Fibroblast of lung (primary cell): ENCODE data around the gene TMBIM4. TPM values are rescaled to one million over a fixed set of nuclear protein-coding genes. Genes with fewer than 3 reads are reported as not detected.

Source experiments
- DNase-seq, 2 donors: peaks; one replicate each; pipeline versions ENCODE4 v3.0.0 to v3.0.0-alpha.2; 2010; ENCODE audit warnings: low read depth in 2 of 2
- H2AFZ ChIP-seq: 2 replicates; pipeline ENCODE4 v1.5.1; 2012; ENCODE audit warnings: low read length, control low read depth, inconsistent platforms
- H3K27ac ChIP-seq: 2 replicates; pipeline ENCODE4 v1.5.1; 2011; ENCODE audit warnings: low read length, control low read depth; ENCODE audit not compliant: insufficient read depth
- H3K27me3 ChIP-seq: 2 replicates; pipeline ENCODE4 v1.5.1; 2011; ENCODE audit warnings: mild to moderate bottlenecking, low read length; ENCODE audit not compliant: control insufficient read depth, insufficient read depth
- H3K36me3 ChIP-seq: 2 replicates; pipeline ENCODE4 v1.5.1; 2011; ENCODE audit warnings: low read length; ENCODE audit not compliant: control insufficient read depth, insufficient read depth
- H3K4me1 ChIP-seq: 2 replicates; pipeline ENCODE4 v1.5.1; 2011; ENCODE audit warnings: low read length; ENCODE audit not compliant: control insufficient read depth, insufficient read depth; ENCODE audit errors: extremely low read depth
- H3K4me2 ChIP-seq: 2 replicates; pipeline ENCODE4 v1.5.1; 2011; ENCODE audit warnings: low read length, control low read depth; ENCODE audit not compliant: insufficient read depth; ENCODE audit errors: extremely low read depth
- H3K4me3 ChIP-seq, 4 experiments: fragments of 200-600 bp in 1 of 4; sonication (generic) in 1 of 4; replicated peaks in 1 of 4; 2 replicates each; pipeline ENCODE4 v1.5.1; 2011 to 2016; ENCODE audit warnings: low read length in 4 of 4, low read depth in 3 of 4, mild to moderate bottlenecking in 3 of 4, control low read depth in 2 of 4, inconsistent platforms in 1 of 4, mixed read lengths in 1 of 4; ENCODE audit not compliant: insufficient read depth in 1 of 4; ENCODE audit errors: control extremely low read depth in 1 of 4
- H3K79me2 ChIP-seq: 2 replicates; pipeline ENCODE4 v1.5.1; 2012; ENCODE audit warnings: mild to moderate bottlenecking, low read length, inconsistent platforms; ENCODE audit not compliant: control insufficient read depth, insufficient read depth
- H3K9ac ChIP-seq: 2 replicates; pipeline ENCODE4 v1.5.1; 2011; ENCODE audit warnings: mild to moderate bottlenecking, low read length, control low read depth; ENCODE audit not compliant: insufficient read depth
- H3K9me3 ChIP-seq: 2 replicates; pipeline ENCODE4 v1.5.1; 2012; ENCODE audit warnings: low read depth, low read length; ENCODE audit not compliant: control insufficient read depth, insufficient read depth
- H4K20me1 ChIP-seq: 2 replicates; pipeline ENCODE4 v1.5.1; 2011; ENCODE audit warnings: low read length; ENCODE audit not compliant: control insufficient read depth, insufficient read depth; ENCODE audit errors: extremely low read depth
- EZH2 ChIP-seq: IDR thresholded peaks from 2 replicates; pipeline ENCODE4 v1.5.1; 2012; ENCODE audit warnings: low read length, control low read depth, mild to moderate bottlenecking; ENCODE audit errors: missing control alignments
- polyA plus RNA-seq, 2 donors: library from polyadenylated mRNA; depleted of rRNA in 1 of 2; stranded (reverse) in 1 of 2; unstranded in 1 of 2; fragments of >200 nt; gene quantifications; 2 replicates each; pipeline ENCODE4 v1.2.1, GENCODE V29; 2011 to 2012; ENCODE audit warnings: missing spikeins in 1 of 2
- total RNA-seq: library from RNA; depleted of rRNA; stranded (reverse); fragments of >200 nt; gene quantifications from 2 replicates; pipeline ENCODE4 v1.2.1, GENCODE V29; 2014
- TF ChIP-seq, protein P1 (sequence below), 2 donors: IDR thresholded peaks in 1 of 2; conservative IDR thresholded peaks in 1 of 2; 1 replicate in 1 of 2; 2 replicates in 1 of 2; pipeline ENCODE4 v1.5.1; 2011 to 2012; ENCODE audit warnings: low read length in 2 of 2, control low read depth in 1 of 2, inconsistent platforms in 1 of 2, low read depth in 1 of 2, mild to moderate bottlenecking in 1 of 2

TMBIM4 gene
- total and polyA plus RNA-seq, 2 donors (not counting 1 experiment from before 2014, with no cell fraction given), result 69.2 to 140 TPM

DNA sequence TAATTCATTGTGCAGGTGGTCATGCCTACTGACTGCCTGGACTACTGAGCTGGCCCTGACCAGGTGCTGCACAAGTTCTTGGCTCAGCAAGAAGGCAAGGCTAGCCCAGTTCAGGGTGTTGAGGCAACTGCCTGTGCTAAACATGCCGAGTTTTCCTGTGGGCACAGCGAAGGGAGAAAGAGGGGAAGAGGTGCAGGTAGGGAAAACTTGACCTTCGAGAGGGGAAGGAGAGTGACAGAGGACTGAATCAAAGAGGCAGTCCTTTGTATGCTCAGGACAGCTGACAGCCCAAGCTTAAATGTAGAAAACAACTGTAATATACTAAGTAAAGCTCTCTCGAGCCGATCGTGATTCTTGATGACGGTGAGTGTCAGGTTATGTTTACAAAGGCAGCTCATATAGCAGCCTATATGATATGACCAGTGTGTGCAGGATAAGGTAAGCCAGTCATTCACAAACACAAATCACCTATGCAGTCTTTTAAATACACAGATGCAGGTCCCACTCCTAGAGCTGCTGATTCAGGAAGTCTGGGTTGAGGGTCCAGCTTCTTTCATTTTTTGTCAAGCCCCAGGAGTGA lies 21.8 kb upstream of the TMBIM4 start:
- no peak for TF ChIP-seq EZH2
- TF ChIP-seq, protein P1, sequence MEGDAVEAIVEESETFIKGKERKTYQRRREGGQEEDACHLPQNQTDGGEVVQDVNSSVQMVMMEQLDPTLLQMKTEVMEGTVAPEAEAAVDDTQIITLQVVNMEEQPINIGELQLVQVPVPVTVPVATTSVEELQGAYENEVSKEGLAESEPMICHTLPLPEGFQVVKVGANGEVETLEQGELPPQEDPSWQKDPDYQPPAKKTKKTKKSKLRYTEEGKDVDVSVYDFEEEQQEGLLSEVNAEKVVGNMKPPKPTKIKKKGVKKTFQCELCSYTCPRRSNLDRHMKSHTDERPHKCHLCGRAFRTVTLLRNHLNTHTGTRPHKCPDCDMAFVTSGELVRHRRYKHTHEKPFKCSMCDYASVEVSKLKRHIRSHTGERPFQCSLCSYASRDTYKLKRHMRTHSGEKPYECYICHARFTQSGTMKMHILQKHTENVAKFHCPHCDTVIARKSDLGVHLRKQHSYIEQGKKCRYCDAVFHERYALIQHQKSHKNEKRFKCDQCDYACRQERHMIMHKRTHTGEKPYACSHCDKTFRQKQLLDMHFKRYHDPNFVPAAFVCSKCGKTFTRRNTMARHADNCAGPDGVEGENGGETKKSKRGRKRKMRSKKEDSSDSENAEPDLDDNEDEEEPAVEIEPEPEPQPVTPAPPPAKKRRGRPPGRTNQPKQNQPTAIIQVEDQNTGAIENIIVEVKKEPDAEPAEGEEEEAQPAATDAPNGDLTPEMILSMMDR (conservative IDR thresholded peaks at IDR 0.05 in 1 of 2, IDR thresholded peaks at IDR 0.05 in 1 of 2; ENCODE audit: low read depth in 1 of 2, low read length in 2 of 2), result no peak

DNA sequence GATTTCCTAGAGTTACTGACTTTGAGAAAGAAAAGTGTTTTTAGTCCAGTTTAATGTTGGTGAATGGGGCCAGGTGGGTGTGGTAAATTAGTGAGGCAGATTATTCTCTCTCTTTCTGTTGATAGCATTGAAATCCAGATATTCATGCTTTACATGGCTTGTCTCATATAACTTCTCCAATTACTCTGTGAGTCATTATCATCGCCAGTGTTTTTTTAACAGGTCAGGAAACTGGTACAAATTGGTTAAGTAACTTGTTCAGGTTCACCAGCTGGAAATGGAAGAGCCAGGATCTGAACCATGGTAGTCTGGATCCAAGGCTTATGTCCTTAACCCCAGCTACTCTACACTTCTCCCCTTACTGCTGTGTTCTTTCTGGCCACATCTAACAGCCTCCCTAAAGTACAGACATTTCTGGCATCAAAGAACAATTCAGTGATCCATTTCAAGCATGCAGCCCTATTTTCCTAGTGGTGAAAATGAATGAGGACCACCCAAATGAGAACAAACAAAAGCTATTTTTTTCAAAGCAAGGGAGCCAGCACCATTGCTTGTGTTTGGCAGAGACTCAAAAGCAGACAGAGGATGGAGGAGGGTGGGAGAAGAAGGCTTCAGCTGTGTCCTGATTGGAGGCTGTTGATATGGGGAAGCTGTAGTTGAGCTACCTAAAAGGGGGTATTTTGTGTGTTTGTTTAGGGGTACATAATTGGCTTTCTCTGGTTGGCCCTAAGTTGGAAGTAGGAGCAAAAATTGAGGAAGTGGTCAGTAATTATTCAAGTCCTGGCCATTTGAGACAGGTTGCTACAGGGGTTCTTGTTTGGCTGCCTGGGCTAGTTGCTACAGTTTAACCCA lies 20.9 kb upstream of the TMBIM4 start:
- no peaks in the 10 kb centered on the region for H3K4me1 ChIP-seq
- H3K27me3 ChIP-seq, result no peaks in the 10 kb centered on the region
- no peaks in the 10 kb centered on the region for H4K20me1 ChIP-seq
- H3K36me3 ChIP-seq, result no peaks in the 10 kb centered on the region
- no peaks in the 10 kb centered on the region for H3K9me3 ChIP-seq
- H3K9ac ChIP-seq, result no peak overlapping the region
- TF ChIP-seq, protein P1 (conservative IDR thresholded peaks at IDR 0.05 in 1 of 2, IDR thresholded peaks at IDR 0.05 in 1 of 2; ENCODE audit: low read depth in 1 of 2, low read length in 2 of 2), result no peak
- TF ChIP-seq EZH2, result no peak
- peak; percentile 4 to 54 for DNase-seq
- H3K4me2 ChIP-seq, result peak overlapping the region; percentile 48
- H3K79me2 ChIP-seq, result no peaks in the 10 kb centered on the region
- no peak overlapping the region for H3K27ac ChIP-seq
- H3K4me3 ChIP-seq, result peak overlapping the region in 2 of 4 experiments; percentile 64 to 75
- no peak overlapping the region for H2AFZ ChIP-seq

More for the DNA sequence above, 21.8 kb upstream of the TMBIM4 start:
- no peaks in the 10 kb centered on the region for H4K20me1 ChIP-seq
- H3K4me2 ChIP-seq, result no peak overlapping the region
- H3K4me1 ChIP-seq, result peaks cover under 1% of the 10 kb centered on the region
- no peak overlapping the region for H3K9ac ChIP-seq
- no peaks in the 10 kb centered on the region for H3K9me3 ChIP-seq
- H3K27me3 ChIP-seq, result no peaks in the 10 kb centered on the region
- H3K27ac ChIP-seq, result no peak overlapping the region
- H3K36me3 ChIP-seq, result no peaks in the 10 kb centered on the region
- no peaks in the 10 kb centered on the region for H3K79me2 ChIP-seq
- no peak overlapping the region for H2AFZ ChIP-seq
- peak overlapping the region in 1 of 4 experiments; percentile 4 for H3K4me3 ChIP-seq
- DNase-seq, result no peak

DNA sequence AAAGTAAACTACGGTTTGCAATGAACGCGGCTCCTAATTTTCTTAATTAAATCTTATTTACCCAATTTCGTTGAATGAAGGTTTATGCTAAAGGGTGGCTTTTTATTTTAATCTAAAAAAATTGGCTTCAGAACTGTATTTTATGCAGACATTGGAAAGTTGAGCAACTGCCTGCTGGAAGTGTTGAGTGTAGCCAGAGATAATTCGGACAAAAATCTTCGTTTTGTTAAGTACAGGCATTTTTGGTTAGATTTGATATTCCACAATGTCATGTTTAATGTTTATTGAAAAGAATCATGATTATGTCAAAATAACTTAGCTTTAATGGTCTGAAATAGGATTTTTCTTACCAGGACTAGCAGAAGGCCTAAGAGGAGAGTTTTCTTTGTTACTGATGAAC lies 20.1 kb upstream of the TMBIM4 start:
- peak overlapping the region; percentile 76 for H3K4me2 ChIP-seq
- peak overlapping the region; percentile 71 for H2AFZ ChIP-seq
- TF ChIP-seq, protein P1 (conservative IDR thresholded peaks at IDR 0.05 in 1 of 2, IDR thresholded peaks at IDR 0.05 in 1 of 2; ENCODE audit: low read depth in 1 of 2, low read length in 2 of 2), result no peak
- TF ChIP-seq EZH2, result no peak
- no peaks in the 10 kb centered on the region for H3K79me2 ChIP-seq
- no peaks in the 10 kb centered on the region for H4K20me1 ChIP-seq
- H3K36me3 ChIP-seq, result no peaks in the 10 kb centered on the region
- no peak overlapping the region for H3K27ac ChIP-seq
- no peaks in the 10 kb centered on the region for H3K27me3 ChIP-seq
- no peaks in the 10 kb centered on the region for H3K9me3 ChIP-seq
- DNase-seq, result peak in 1 of 2 donors; percentile 29
- H3K4me3 ChIP-seq, result peak overlapping the region; percentile 41 to 78 (median 70)
- no peak overlapping the region for H3K9ac ChIP-seq
- no peaks in the 10 kb centered on the region for H3K4me1 ChIP-seq
